Transverse colon (tissue), 4 donors: ENCODE measurements around the gene ZNF544.

ENCODE experiments used
- EP300 ChIP-seq: sonication (generic); formaldehyde crosslinking; IDR thresholded peaks from one replicate; pipeline ENCODE4 v1.6.1; 2017; ENCODE audit warnings: antibody characterized with exemption, low read depth
- POLR2A ChIP-seq: fragments of 450-650 bp; IDR thresholded peaks from one replicate; pipeline ENCODE4 v1.6.1; 2016; ENCODE audit warnings: antibody characterized with exemption, mild to moderate bottlenecking, moderate library complexity
- POLR2AphosphoS5 ChIP-seq, 3 donors: sonication (generic); formaldehyde crosslinking; IDR thresholded peaks; one replicate each; pipeline ENCODE4 v1.6.1; 2016; ENCODE audit warnings: antibody characterized with exemption in 3 of 3
- TF ChIP-seq, protein P1 (sequence below), 5 experiments: fragments of 200-600 bp in 3 of 5; fragments of 450-650 bp in 2 of 5; sonication (generic) in 3 of 5; IDR thresholded peaks; 1 replicate in 2 of 5; 2 replicates in 3 of 5; pipeline ENCODE4 v1.5.1; 2016 to 2017; ENCODE audit warnings: antibody characterized with exemption in 5 of 5, inconsistent platforms in 3 of 5, mild to moderate bottlenecking in 2 of 5, moderate library complexity in 1 of 5

GRCh38 chr19:58278541-58279041 is 49.9 kb downstream of the ZNF544 start, which contains the start of gene ZNF8:
- TF ChIP-seq, protein P1, sequence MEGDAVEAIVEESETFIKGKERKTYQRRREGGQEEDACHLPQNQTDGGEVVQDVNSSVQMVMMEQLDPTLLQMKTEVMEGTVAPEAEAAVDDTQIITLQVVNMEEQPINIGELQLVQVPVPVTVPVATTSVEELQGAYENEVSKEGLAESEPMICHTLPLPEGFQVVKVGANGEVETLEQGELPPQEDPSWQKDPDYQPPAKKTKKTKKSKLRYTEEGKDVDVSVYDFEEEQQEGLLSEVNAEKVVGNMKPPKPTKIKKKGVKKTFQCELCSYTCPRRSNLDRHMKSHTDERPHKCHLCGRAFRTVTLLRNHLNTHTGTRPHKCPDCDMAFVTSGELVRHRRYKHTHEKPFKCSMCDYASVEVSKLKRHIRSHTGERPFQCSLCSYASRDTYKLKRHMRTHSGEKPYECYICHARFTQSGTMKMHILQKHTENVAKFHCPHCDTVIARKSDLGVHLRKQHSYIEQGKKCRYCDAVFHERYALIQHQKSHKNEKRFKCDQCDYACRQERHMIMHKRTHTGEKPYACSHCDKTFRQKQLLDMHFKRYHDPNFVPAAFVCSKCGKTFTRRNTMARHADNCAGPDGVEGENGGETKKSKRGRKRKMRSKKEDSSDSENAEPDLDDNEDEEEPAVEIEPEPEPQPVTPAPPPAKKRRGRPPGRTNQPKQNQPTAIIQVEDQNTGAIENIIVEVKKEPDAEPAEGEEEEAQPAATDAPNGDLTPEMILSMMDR (IDR thresholded peaks at IDR 0.05): no peak
- TF ChIP-seq POLR2AphosphoS5 (IDR thresholded peaks at IDR 0.05) (peak; percentile 78 to 88 (median 84)), EP300 (no peak), POLR2A (peak; percentile 71)
